NCI-H2196 treated with DMSO at 0.1 percent for 48 hours (cell line): ENCODE results near the gene CHEK2.
"Not testable (repeated sequence)": the region's sequence is repeated elsewhere in the genome, so short reads cannot be mapped to it uniquely, and the experiment has no call there.

Source experiments
- DNase-seq: peaks from one replicate; lab custom pipeline; 2025; ENCODE audit not compliant: unreplicated experiment; lab: John Stamatoyannopoulos, UW

Gene CHEK2

GRCh38 chr22:28742562-28742962, 942 bp upstream of the CHEK2 start:
- DNase-seq: no peak

- DNase-seq: no peak
Measured at GRCh38 chr22:28741200-28741784, 328 bp downstream of the CHEK2 start.

- not testable (repeated sequence) for DNase-seq
Measured at GRCh38 chr22:28738876-28739275, 2.7 kb downstream of the CHEK2 start.

GRCh38 chr22:28737701-28738100, 3.9 kb downstream of the CHEK2 start:
- no peak for DNase-seq

GRCh38 chr22:28736301-28737155, 5.1 kb downstream of the CHEK2 start:
- DNase-seq: no peak

- no peak for DNase-seq
Measured at GRCh38 chr22:28734393-28734792, 7.2 kb downstream of the CHEK2 start.

GRCh38 chr22:28730179-28730578, 11.4 kb downstream of the CHEK2 start:
- DNase-seq: no peak

- no peak for DNase-seq
Measured at GRCh38 chr22:28728621-28729313, 12.9 kb downstream of the CHEK2 start.

- no peak for DNase-seq
Measured at GRCh38 chr22:28728002-28728401, 13.6 kb downstream of the CHEK2 start.

- no peak for DNase-seq
Measured at GRCh38 chr22:28718044-28718443, 23.6 kb downstream of the CHEK2 start.

- DNase-seq: no peak
Measured at GRCh38 chr22:28716686-28717085, 24.9 kb downstream of the CHEK2 start.

- no peak for DNase-seq
Measured at GRCh38 chr22:28715611-28716010, 26.0 kb downstream of the CHEK2 start.

- no peak for DNase-seq
Measured at GRCh38 chr22:28714043-28714628, 27.5 kb downstream of the CHEK2 start.

- no peak for DNase-seq
Measured at GRCh38 chr22:28711820-28712777, 29.5 kb downstream of the CHEK2 start.

GRCh38 chr22:28711341-28711740, 30.3 kb downstream of the CHEK2 start:
- DNase-seq: no peak

GRCh38 chr22:28710576-28711191, 30.9 kb downstream of the CHEK2 start:
- no peak for DNase-seq

GRCh38 chr22:28710107-28710506, 31.5 kb downstream of the CHEK2 start:
- no peak for DNase-seq

GRCh38 chr22:28706845-28707244, 34.8 kb downstream of the CHEK2 start:
- DNase-seq: no peak

GRCh38 chr22:28703436-28703835, 38.2 kb downstream of the CHEK2 start:
- no peak for DNase-seq

GRCh38 chr22:28702891-28703290, 38.7 kb downstream of the CHEK2 start:
- no peak for DNase-seq
